ENCODE measurements around the gene SMC6. TPM values are rescaled to one million over a fixed set of nuclear protein-coding genes. Genes with fewer than 3 reads are reported as not detected.

SMC6 gene
- polyA plus RNA-seq, 1 donor from 2014 or later, result 20.1 TPM

GRCh38 chr2:17640406-17640805 lies 113.2 kb downstream of the SMC6 start:
- H3K9ac ChIP-seq (ENCODE audit: low read length), result no peak overlapping the region
- H3K27me3 ChIP-seq (ENCODE audit: insufficient read depth, low read depth, low read length), result no peaks in the 10 kb centered on the region
- no peaks in the 10 kb centered on the region for H3K79me2 ChIP-seq (replicated peaks; ENCODE audit: insufficient read depth, low read length)
- H3K9me2 ChIP-seq (ENCODE audit: insufficient read depth, low read length), result no peaks in the 10 kb centered on the region
- no peak overlapping the region for H3K4me2 ChIP-seq (ENCODE audit: low read length)
- no peaks in the 10 kb centered on the region for H3K9me3 ChIP-seq (ENCODE audit: low read length)
- no peak overlapping the region for H3K27ac ChIP-seq (ENCODE audit: low read length)
- no peak overlapping the region for H3K4me3 ChIP-seq (ENCODE audit: low read length)
- H3F3A ChIP-seq (ENCODE audit: insufficient read depth, low read length, poor library complexity, severe bottlenecking), result no peaks in the 10 kb centered on the region
- H3K36me3 ChIP-seq (ENCODE audit: insufficient read depth, low read length), result no peaks in the 10 kb centered on the region
- no peak for TF ChIP-seq EP300 (conservative IDR thresholded peaks at IDR 0.05; ENCODE audit: poor library complexity, severe bottlenecking)
- TF ChIP-seq REST (IDR thresholded peaks at IDR 0.05; ENCODE audit: borderline replicate concordance), result no peak
- TF ChIP-seq EZH2 (IDR thresholded peaks at IDR 0.05; ENCODE audit: borderline replicate concordance, insufficient read depth, low read length, poor library complexity, severe bottlenecking), result no peak
- TF ChIP-seq POLR2AphosphoS5 (IDR thresholded peaks at IDR 0.05), result no peak
- TF ChIP-seq CTCF (IDR thresholded peaks at IDR 0.05; ENCODE audit: poor library complexity, severe bottlenecking), result no peak
- no peak for TF ChIP-seq TAF1 (IDR thresholded peaks at IDR 0.05; ENCODE audit: low read depth)
- TF ChIP-seq SMC3 (conservative IDR thresholded peaks at IDR 0.05; ENCODE audit: poor library complexity), result no peak
- TF ChIP-seq MXI1 (conservative IDR thresholded peaks at IDR 0.05; ENCODE audit: poor library complexity, severe bottlenecking), result no peak
- TF ChIP-seq RAD21 (conservative IDR thresholded peaks at IDR 0.05), result no peak
- H4K20me1 ChIP-seq (ENCODE audit: insufficient read depth), result no peaks in the 10 kb centered on the region
- H2AFZ ChIP-seq (ENCODE audit: low read depth, low read length), result no peak overlapping the region

DNA sequence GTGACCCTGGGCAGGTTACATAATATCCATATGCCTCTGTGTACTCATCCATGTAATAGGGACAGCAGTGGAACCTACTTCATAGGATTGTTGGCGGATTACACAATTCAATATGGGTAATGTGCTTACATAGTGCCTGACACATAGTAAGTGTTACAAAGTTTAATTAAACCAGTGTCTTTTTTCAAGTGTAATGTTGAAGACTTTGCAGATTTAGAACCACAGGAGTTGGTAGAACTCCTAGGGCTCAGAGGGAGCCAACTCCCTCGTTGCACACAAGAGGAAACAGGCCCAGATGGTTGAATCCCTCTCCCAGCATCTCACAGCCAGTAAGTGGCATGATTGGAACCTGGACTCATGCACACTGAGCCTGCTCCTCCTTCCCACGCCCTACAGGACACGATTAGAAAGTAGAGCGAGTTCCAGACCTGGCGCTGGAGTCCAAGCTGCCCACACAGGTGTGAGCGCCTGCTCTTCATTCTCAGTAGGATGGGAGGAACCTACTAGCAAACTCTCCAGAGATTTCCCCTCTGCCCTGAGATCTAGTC lies 115.3 kb downstream of the SMC6 start:
- Histone ChIP-seq H2AFZ (ENCODE audit: low read depth, low read length) (no peak overlapping the region), H3K27ac (ENCODE audit: low read length) (peak overlapping the region; percentile 67), H3K4me3 (ENCODE audit: low read length) (no peak overlapping the region), H3K79me2 (replicated peaks; ENCODE audit: insufficient read depth, low read length) (no peaks in the 10 kb centered on the region), H3K36me3 (ENCODE audit: insufficient read depth, low read length) (no peaks in the 10 kb centered on the region), H3K9me2 (ENCODE audit: insufficient read depth, low read length) (no peaks in the 10 kb centered on the region), H3K9me3 (ENCODE audit: low read length) (no peaks in the 10 kb centered on the region), H3F3A (ENCODE audit: insufficient read depth, low read length, poor library complexity, severe bottlenecking) (no peaks in the 10 kb centered on the region), H3K9ac (ENCODE audit: low read length) (no peak overlapping the region), H4K20me1 (ENCODE audit: insufficient read depth) (no peaks in the 10 kb centered on the region), H3K27me3 (ENCODE audit: insufficient read depth, low read depth, low read length) (no peaks in the 10 kb centered on the region), H3K4me2 (ENCODE audit: low read length) (no peak overlapping the region)
- no peak for TF ChIP-seq TAF1 (IDR thresholded peaks at IDR 0.05; ENCODE audit: low read depth)
- no peak for TF ChIP-seq EP300 (conservative IDR thresholded peaks at IDR 0.05; ENCODE audit: poor library complexity, severe bottlenecking)
- TF ChIP-seq POLR2AphosphoS5 (IDR thresholded peaks at IDR 0.05), result no peak
- TF ChIP-seq EZH2 (IDR thresholded peaks at IDR 0.05; ENCODE audit: borderline replicate concordance, insufficient read depth, low read length, poor library complexity, severe bottlenecking), result no peak
- no peak for TF ChIP-seq RAD21 (conservative IDR thresholded peaks at IDR 0.05)
- TF ChIP-seq REST (IDR thresholded peaks at IDR 0.05; ENCODE audit: borderline replicate concordance), result no peak
- no peak for TF ChIP-seq SMC3 (conservative IDR thresholded peaks at IDR 0.05; ENCODE audit: poor library complexity)
- TF ChIP-seq MXI1 (conservative IDR thresholded peaks at IDR 0.05; ENCODE audit: poor library complexity, severe bottlenecking), result no peak
- TF ChIP-seq CTCF (IDR thresholded peaks at IDR 0.05; ENCODE audit: poor library complexity, severe bottlenecking), result no peak

Data from neural cell (in vitro differentiated cells).